ENCODE measurements around the gene RPP25L. TPM values are rescaled to one million over a fixed set of nuclear protein-coding genes. Genes with fewer than 3 reads are reported as not detected.

Gene RPP25L
- total RNA-seq, 1 experiment from 2014 or later = 48.7 TPM

- DNase-seq (ENCODE audit: low spot score) = no peak
These were observed 43.1 kb downstream of the RPP25L start for GRCh38 chr9:34568774-34569173.

- DNase-seq (ENCODE audit: low spot score) = no peak
These were observed 43.8 kb downstream of the RPP25L start for GRCh38 chr9:34568133-34568532.

- DNase-seq (ENCODE audit: low spot score) = no peak
These were observed 44.9 kb downstream of the RPP25L start for GRCh38 chr9:34566972-34567371.

GRCh38 chr9:34566322-34566721 is 45.6 kb downstream of the RPP25L start:
- DNase-seq (ENCODE audit: low spot score) = no peak

GRCh38 chr9:34565856-34566255 is 46.0 kb downstream of the RPP25L start:
- DNase-seq (ENCODE audit: low spot score) = no peak

GRCh38 chr9:34564617-34565016 is 47.3 kb downstream of the RPP25L start:
- no peak for DNase-seq (ENCODE audit: low spot score)

GRCh38 chr9:34563262-34563661 is 48.6 kb downstream of the RPP25L start:
- no peak for DNase-seq (ENCODE audit: low spot score)

- DNase-seq (ENCODE audit: low spot score) = no peak
These were observed 49.7 kb downstream of the RPP25L start for GRCh38 chr9:34562135-34562745.

GRCh38 chr9:34560599-34561214 is 51.2 kb downstream of the RPP25L start:
- no peak for DNase-seq (ENCODE audit: low spot score)

Small RNA genes lying within 50 kb of the gene (small RNA-seq; reads per million reads assigned to genes)
- gene CCL27 = not detected

Other genes with a start within 250 kb of the RPP25L start
- 26.5 and 29.5 TPM in 2 replicates for gene MYORG, start 235.2 kb downstream of the RPP25L start, total RNA-seq (2014; rRNA removed; shearing (Covaris generic))
- gene FAM219A, start 153.5 kb downstream of the RPP25L start, total RNA-seq (2014; rRNA removed; shearing (Covaris generic)) = 8.0 and 10.3 TPM in 2 replicates
- not detected in 2 replicates for gene DNAI1, start 153.3 kb downstream of the RPP25L start, total RNA-seq (2014; rRNA removed; shearing (Covaris generic))
- gene ENHO, start 89.1 kb downstream of the RPP25L start, total RNA-seq (2014; rRNA removed; shearing (Covaris generic)) = 0.94 and 1.4 TPM in 2 replicates
- not detected in 2 replicates for gene CNTFR, start 22.4 kb downstream of the RPP25L start, total RNA-seq (2014; rRNA removed; shearing (Covaris generic))
- 72.7 and 98.1 TPM in 2 replicates for gene DCTN3, start 8.4 kb upstream of the RPP25L start, total RNA-seq (2014; rRNA removed; shearing (Covaris generic))
- gene ARID3C, start 17.0 kb upstream of the RPP25L start, total RNA-seq (2014; rRNA removed; shearing (Covaris generic)) = not detected in 2 replicates
- gene SIGMAR1, start 25.7 kb upstream of the RPP25L start, total RNA-seq (2014; rRNA removed; shearing (Covaris generic)) = 239 and 269 TPM in 2 replicates
- 25.5 and 32.8 TPM in 2 replicates for gene GALT, start 34.6 kb upstream of the RPP25L start, total RNA-seq (2014; rRNA removed; shearing (Covaris generic))
- 1.7 and 4.7 TPM in 2 replicates for gene IL11RA, start 40.1 kb upstream of the RPP25L start, total RNA-seq (2014; rRNA removed; shearing (Covaris generic))
- gene CCL27, start 50.6 kb upstream of the RPP25L start, total RNA-seq (2014; rRNA removed; shearing (Covaris generic)) = not detected in 2 replicates
- not detected in 2 replicates for gene CCL19, start 79.2 kb upstream of the RPP25L start, total RNA-seq (2014; rRNA removed; shearing (Covaris generic))
- not detected in 2 replicates for gene CCL21, start 98.0 kb upstream of the RPP25L start, total RNA-seq (2014; rRNA removed; shearing (Covaris generic))

All from HT-29 (cell line).